ENCODE data around the gene BCO2.

BCO2 gene

DNA sequence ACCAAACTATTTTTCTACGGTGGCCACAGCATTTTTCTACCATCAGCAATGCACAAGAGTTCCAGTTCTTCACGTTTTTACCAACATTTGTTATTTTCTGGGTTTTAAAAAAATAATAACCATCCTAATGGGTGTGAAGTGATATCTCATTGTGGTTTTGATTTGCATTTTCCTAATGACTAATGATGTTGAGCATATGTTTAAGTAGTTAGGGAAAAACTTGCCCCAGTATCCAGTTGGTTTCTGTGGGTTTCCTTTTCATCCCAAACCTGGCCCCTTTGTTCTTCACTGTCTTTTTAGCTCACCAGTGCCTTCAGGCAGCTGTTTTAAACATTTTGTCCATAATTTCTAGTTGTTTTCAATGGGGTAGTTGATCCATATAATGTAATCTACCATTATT, 36.2 kb downstream of the BCO2 start:
- TF ChIP-seq, protein P1, sequence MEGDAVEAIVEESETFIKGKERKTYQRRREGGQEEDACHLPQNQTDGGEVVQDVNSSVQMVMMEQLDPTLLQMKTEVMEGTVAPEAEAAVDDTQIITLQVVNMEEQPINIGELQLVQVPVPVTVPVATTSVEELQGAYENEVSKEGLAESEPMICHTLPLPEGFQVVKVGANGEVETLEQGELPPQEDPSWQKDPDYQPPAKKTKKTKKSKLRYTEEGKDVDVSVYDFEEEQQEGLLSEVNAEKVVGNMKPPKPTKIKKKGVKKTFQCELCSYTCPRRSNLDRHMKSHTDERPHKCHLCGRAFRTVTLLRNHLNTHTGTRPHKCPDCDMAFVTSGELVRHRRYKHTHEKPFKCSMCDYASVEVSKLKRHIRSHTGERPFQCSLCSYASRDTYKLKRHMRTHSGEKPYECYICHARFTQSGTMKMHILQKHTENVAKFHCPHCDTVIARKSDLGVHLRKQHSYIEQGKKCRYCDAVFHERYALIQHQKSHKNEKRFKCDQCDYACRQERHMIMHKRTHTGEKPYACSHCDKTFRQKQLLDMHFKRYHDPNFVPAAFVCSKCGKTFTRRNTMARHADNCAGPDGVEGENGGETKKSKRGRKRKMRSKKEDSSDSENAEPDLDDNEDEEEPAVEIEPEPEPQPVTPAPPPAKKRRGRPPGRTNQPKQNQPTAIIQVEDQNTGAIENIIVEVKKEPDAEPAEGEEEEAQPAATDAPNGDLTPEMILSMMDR (conservative IDR thresholded peaks at IDR 0.05; ENCODE audit: low read depth), result no peak
- H3K27ac ChIP-seq, result no peak overlapping the region
- ChIA-PET POLR2A (ENCODE audit: low non-redundant PET) (no interaction called here), CTCF (interaction anchor here (0.6 kb wide), 1 partner anchor 105 kb away, joined by 3 read pairs; no protein-coding TSS in a partner anchor)
- DNase-seq (ENCODE audit: low spot score), result no peak

DNA sequence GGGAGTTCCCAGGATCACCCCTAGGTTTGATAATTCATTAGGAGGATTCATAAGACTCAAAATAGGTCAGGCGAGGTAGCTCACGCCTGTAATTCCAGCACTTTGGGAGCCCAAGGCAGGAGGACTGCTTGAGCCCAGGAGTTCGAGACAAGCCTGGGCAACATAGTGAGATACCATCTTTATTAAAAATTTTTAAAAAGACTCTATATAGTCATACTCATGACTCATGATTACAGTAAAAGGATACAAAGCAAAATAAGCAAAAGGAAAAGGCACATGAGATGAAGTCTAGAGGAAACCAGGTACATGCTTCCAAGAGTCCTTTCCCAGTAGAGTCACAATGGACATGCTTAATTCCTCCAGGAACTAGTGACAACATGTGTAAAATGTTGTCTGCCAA, 37.0 kb downstream of the BCO2 start:
- ChIA-PET POLR2A (ENCODE audit: low non-redundant PET) (no interaction called here), CTCF (interaction anchor here (0.6 kb wide), 1 partner anchor 104 kb away, joined by 3 read pairs; no protein-coding TSS in a partner anchor)
- TF ChIP-seq, protein P1 (conservative IDR thresholded peaks at IDR 0.05; ENCODE audit: low read depth), result no peak
- no peak for DNase-seq (ENCODE audit: low spot score)
- no peak overlapping the region for H3K27ac ChIP-seq

DNA sequence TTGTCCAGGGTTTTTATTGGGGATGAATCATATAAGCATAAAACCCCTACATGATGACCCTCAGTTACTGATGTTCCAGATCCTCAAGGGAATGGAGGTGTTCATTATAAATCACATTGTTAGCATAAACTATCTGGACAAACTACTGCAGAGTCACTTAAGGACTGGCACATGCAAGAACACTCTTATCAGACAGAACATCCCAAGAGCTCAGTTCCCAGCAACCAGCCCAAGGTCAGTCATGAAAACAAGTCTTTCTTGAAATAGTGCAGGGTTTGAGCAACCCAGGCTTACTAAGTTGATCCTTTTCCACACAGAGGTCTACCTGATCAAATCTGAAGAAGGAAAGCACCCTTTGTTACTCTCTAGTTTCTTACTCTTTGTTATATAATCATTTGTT, 37.4 kb downstream of the BCO2 start:
- TF ChIP-seq, protein P1 (conservative IDR thresholded peaks at IDR 0.05; ENCODE audit: low read depth), result no peak
- DNase-seq (ENCODE audit: low spot score), result no peak
- ChIA-PET CTCF (interaction anchor here (0.7 kb wide), 1 partner anchor 130 kb away, joined by 4 read pairs; no protein-coding TSS in a partner anchor), POLR2A (ENCODE audit: low non-redundant PET) (no interaction called here)
- no peak overlapping the region for H3K27ac ChIP-seq

DNA sequence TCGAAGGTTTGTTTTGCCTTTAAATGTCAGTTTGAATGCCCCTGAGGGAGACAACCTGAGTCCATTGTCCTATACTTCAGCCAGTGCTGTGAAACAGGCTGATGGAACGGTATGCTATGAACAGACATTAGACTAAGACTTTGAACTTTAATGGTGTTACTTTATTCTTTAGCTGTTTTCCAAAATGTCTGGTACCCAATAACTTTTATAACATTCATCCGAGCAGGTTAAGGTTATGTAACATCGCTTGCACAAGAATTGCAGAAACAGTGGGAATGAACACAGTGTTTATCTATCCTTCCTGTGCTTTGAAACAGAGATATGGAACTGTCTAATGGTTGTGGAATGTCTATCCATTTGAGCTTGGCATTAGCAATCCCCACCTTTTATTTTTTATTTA, 38.4 kb downstream of the BCO2 start:
- POLR2A ChIA-PET (ENCODE audit: low non-redundant PET), result no interaction called here
- no peak overlapping the region for H3K27ac ChIP-seq
- CTCF ChIA-PET, result interaction anchor here (0.6 to 1.0 kb wide), 2 partner anchors 14 to 66 kb away, joined by 3 to 6 read pairs; no protein-coding TSS in a partner anchor
- DNase-seq (ENCODE audit: low spot score), result no peak
- TF ChIP-seq, protein P1 (conservative IDR thresholded peaks at IDR 0.05; ENCODE audit: low read depth), result no peak

DNA sequence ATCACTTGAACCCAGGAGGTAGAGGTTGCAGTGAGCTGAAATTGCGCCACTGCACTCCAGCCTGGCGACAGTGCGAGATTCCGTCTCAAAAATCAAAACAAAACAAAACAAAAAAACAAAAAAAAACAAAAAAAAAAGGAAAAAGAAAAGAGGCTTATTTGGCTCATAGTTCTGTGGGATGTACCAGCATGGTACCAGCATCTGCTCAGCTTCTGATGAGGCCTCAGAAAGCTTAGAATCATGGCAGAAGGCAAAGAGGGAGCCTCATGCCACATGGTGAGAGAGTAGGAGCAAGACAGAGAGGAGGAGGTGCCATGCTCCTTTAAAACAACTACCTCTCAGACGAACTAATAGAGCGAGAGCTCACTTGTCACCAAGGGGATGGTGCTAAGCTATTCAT, 40.3 kb downstream of the BCO2 start:
- TF ChIP-seq, protein P1 (conservative IDR thresholded peaks at IDR 0.05; ENCODE audit: low read depth), result no peak
- no peak for DNase-seq (ENCODE audit: low spot score)
- ChIA-PET CTCF (interaction anchor here (0.7 to 1.0 kb wide), 3 partner anchors 65 to 225 kb away, joined by 3 to 10 read pairs (median 3); no protein-coding TSS in a partner anchor), POLR2A (ENCODE audit: low non-redundant PET) (no interaction called here)
- no peak overlapping the region for H3K27ac ChIP-seq

DNA sequence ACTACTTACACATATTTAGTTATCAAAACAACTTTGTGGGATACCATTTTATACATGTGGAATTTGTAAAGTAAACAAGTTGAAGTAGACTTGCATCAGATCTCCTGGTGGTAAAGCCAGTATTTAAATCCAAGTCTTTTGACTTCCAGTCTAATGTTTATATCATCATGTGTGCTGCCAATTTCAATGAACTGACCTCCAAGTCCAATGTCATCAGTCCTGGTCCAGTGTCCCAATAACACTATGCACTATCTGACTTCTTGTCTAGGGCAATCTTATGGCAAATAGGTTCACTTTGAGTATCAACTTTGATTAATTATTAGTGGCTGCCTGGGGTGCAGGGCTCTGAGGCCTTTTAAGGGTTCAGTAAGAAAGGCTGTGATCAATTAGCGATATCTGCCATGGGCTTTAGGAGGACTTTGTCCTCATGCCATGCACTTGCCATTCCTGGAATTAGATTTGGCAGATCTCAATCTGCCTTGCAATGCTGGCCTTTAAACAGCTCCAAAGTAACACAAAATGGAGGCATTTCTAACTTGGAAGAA, 41.3 kb downstream of the BCO2 start:
- POLR2A ChIA-PET (ENCODE audit: low non-redundant PET), result no interaction called here
- TF ChIP-seq, protein P1 (conservative IDR thresholded peaks at IDR 0.05; ENCODE audit: low read depth), result no peak
- no peak for DNase-seq (ENCODE audit: low spot score)
- no peak overlapping the region for H3K27ac ChIP-seq
- CTCF ChIA-PET, result interaction anchor here (0.6 kb wide), 1 partner anchor 1042 kb away, joined by 5 read pairs; no protein-coding TSS in a partner anchor
